NCI-H345 (cell line): Measurements from ENCODE around the gene ROCK2.

Experiments
- DNase-seq: peaks from one replicate; lab custom pipeline; 2025; lab: John Stamatoyannopoulos, UW

ROCK2 gene

GRCh38 chr2:11309706-11310105, 34.7 kb downstream of the ROCK2 start:
- DNase-seq, result no peak

- DNase-seq, result no peak
Measured at GRCh38 chr2:11307764-11308415, 36.5 kb downstream of the ROCK2 start.

- no peak for DNase-seq
Measured at GRCh38 chr2:11305958-11306357, 38.5 kb downstream of the ROCK2 start.

- no peak for DNase-seq
Measured at GRCh38 chr2:11305338-11305737, 39.1 kb downstream of the ROCK2 start.

GRCh38 chr2:11304476-11304875, 40.0 kb downstream of the ROCK2 start:
- no peak for DNase-seq

- DNase-seq, result no peak
Measured at GRCh38 chr2:11303290-11304013, 41.0 kb downstream of the ROCK2 start.

- no peak for DNase-seq
Measured at GRCh38 chr2:11299439-11299838, 45.0 kb downstream of the ROCK2 start.

GRCh38 chr2:11298592-11298991, 45.8 kb downstream of the ROCK2 start:
- no peak for DNase-seq

- DNase-seq, result no peak
Measured at GRCh38 chr2:11296401-11296800, 48.0 kb downstream of the ROCK2 start.

GRCh38 chr2:11292464-11293255, 51.8 kb downstream of the ROCK2 start:
- no peak for DNase-seq

GRCh38 chr2:11290713-11291112, 53.7 kb downstream of the ROCK2 start:
- no peak for DNase-seq

GRCh38 chr2:11290211-11290610, 54.2 kb downstream of the ROCK2 start:
- DNase-seq, result no peak

- no peak for DNase-seq
Measured at GRCh38 chr2:11288431-11288830, 56.0 kb downstream of the ROCK2 start.

- DNase-seq, result no peak
Measured at GRCh38 chr2:11286749-11287148, 57.7 kb downstream of the ROCK2 start.

- DNase-seq, result no peak
Measured at GRCh38 chr2:11286323-11286722, 58.1 kb downstream of the ROCK2 start.

- DNase-seq, result no peak
Measured at GRCh38 chr2:11285499-11285898, 58.9 kb downstream of the ROCK2 start.

GRCh38 chr2:11281186-11281585, 63.2 kb downstream of the ROCK2 start:
- DNase-seq, result no peak

GRCh38 chr2:11280713-11281112, 63.7 kb downstream of the ROCK2 start:
- no peak for DNase-seq

- no peak for DNase-seq
Measured at GRCh38 chr2:11279398-11279797, 65.0 kb downstream of the ROCK2 start.

GRCh38 chr2:11278219-11278618, 66.2 kb downstream of the ROCK2 start:
- no peak for DNase-seq

- DNase-seq, result no peak
Measured at GRCh38 chr2:11275910-11276309, 68.5 kb downstream of the ROCK2 start.

GRCh38 chr2:11270891-11271290, 73.5 kb downstream of the ROCK2 start:
- DNase-seq, result no peak

GRCh38 chr2:11267931-11268330, 76.5 kb downstream of the ROCK2 start:
- no peak for DNase-seq
